ENCODE measurements around the gene UVRAG. TPM values are rescaled to one million over a fixed set of nuclear protein-coding genes. Genes with fewer than 3 reads are reported as not detected.

Gene UVRAG
- polyA plus RNA-seq, 1 donor (not counting 4 experiments of a cell fraction or from before 2014, with no cell fraction given): 11.9 TPM

DNA sequence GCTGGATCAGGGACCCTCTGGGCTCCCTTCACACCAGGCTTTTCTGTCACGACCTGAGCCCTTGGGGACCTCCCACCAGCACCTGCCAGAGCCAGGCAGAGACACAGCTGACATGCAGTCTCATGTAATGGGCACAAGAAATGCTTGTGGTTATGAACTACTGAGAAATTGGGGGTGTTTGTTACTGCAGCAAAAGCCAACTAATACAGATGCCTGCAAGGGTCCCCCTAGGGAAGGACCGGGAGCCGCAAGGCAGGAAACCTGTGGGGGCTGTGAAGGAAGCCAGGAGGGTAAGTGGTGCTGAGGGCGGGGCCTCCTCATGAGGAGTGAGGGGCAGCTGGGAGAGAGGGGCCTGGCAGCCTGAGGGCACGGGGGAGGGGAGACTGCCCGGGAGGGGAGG, 374.7 kb downstream of the UVRAG start:
- H3K27me3 ChIP-seq (ENCODE audit: control insufficient read depth, extremely low read depth, insufficient read depth, low read length): peaks cover 3% of the 10 kb centered on the region
- no peak overlapping the region for H3K4me3 ChIP-seq (ENCODE audit: control insufficient read depth in 2 of 3, extremely low read depth in 1 of 3, insufficient read depth in 2 of 3, low read depth in 1 of 3, low read length in 3 of 3)
- FAIRE-seq (no peak), DNase-seq (ENCODE audit: low read depth, low spot score) (no peak)
- no peak overlapping the region for H3K27ac ChIP-seq (ENCODE audit: control insufficient read depth, insufficient read depth, low read length)
- H3K36me3 ChIP-seq (ENCODE audit: control insufficient read depth in 2 of 2, extremely low read depth in 1 of 2, insufficient read depth in 2 of 2, low read length in 2 of 2): no peaks in the 10 kb centered on the region
- H3K4me1 ChIP-seq (ENCODE audit: control insufficient read depth, extremely low read depth, insufficient read depth, low read length): no peaks in the 10 kb centered on the region
- dilution Hi-C loops (cut with MboI; ENCODE audit: extremely low pct_ligation_motif_present, low sequenced_read_pairs): no loop called here
- TF ChIP-seq EZH2 (IDR thresholded peaks at IDR 0.05; ENCODE audit: low read length): no peak
- TF ChIP-seq, protein P1, sequence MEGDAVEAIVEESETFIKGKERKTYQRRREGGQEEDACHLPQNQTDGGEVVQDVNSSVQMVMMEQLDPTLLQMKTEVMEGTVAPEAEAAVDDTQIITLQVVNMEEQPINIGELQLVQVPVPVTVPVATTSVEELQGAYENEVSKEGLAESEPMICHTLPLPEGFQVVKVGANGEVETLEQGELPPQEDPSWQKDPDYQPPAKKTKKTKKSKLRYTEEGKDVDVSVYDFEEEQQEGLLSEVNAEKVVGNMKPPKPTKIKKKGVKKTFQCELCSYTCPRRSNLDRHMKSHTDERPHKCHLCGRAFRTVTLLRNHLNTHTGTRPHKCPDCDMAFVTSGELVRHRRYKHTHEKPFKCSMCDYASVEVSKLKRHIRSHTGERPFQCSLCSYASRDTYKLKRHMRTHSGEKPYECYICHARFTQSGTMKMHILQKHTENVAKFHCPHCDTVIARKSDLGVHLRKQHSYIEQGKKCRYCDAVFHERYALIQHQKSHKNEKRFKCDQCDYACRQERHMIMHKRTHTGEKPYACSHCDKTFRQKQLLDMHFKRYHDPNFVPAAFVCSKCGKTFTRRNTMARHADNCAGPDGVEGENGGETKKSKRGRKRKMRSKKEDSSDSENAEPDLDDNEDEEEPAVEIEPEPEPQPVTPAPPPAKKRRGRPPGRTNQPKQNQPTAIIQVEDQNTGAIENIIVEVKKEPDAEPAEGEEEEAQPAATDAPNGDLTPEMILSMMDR (optimal IDR thresholded peaks at IDR 0.05 in 1 of 3, IDR thresholded peaks at IDR 0.05 in 1 of 3, conservative IDR thresholded peaks at IDR 0.05 in 1 of 3; ENCODE audit: extremely low read depth in 1 of 3, insufficient read depth in 2 of 3, low read length in 3 of 3): no peak
- H3K79me2 ChIP-seq (ENCODE audit: control insufficient read depth, insufficient read depth, low read length): no peaks in the 10 kb centered on the region
- H3K9ac ChIP-seq (ENCODE audit: control insufficient read depth, extremely low read depth, insufficient read depth, low read length): no peak overlapping the region
- H4K20me1 ChIP-seq (ENCODE audit: control insufficient read depth, extremely low read depth, insufficient read depth, low read length): no peaks in the 10 kb centered on the region
- H3K9me1 ChIP-seq (ENCODE audit: control insufficient read depth, extremely low read depth, insufficient read depth, low read length): no peaks in the 10 kb centered on the region
- H3K4me2 ChIP-seq (ENCODE audit: control insufficient read depth, extremely low read depth, insufficient read depth, low read depth, low read length): no peak overlapping the region
- no peak overlapping the region for H2AFZ ChIP-seq (ENCODE audit: control insufficient read depth, low read length)
- no peaks in the 10 kb centered on the region for H3K9me3 ChIP-seq (ENCODE audit: control insufficient read depth, low read depth, low read length)

DNA sequence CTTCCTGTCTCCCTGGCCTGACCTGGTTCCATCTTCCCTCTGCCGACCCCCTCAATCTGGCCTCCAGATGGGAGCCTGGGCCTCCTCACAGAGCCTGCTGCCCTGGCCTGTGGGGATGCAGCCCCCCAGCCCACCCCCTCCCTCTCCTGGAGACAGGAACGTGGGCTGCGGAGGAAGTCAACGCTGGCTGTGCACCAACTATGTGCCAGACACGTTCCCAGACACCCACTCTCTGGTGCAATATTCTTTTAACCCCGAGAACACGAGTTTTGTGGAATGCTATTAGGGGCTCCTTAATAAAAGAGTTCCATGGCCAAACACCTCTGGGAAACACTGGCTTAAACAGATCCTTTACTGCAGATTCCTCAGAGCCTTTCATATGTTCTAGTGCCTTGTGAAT, 375.4 kb downstream of the UVRAG start:
- Histone ChIP-seq H3K27ac (ENCODE audit: control insufficient read depth, insufficient read depth, low read length) (no peak overlapping the region), H3K9me1 (ENCODE audit: control insufficient read depth, extremely low read depth, insufficient read depth, low read length) (no peaks in the 10 kb centered on the region), H2AFZ (ENCODE audit: control insufficient read depth, low read length) (no peak overlapping the region), H3K4me1 (ENCODE audit: control insufficient read depth, extremely low read depth, insufficient read depth, low read length) (no peaks in the 10 kb centered on the region), H3K36me3 (ENCODE audit: control insufficient read depth in 2 of 2, extremely low read depth in 1 of 2, insufficient read depth in 2 of 2, low read length in 2 of 2) (no peaks in the 10 kb centered on the region), H3K27me3 (ENCODE audit: control insufficient read depth, extremely low read depth, insufficient read depth, low read length) (peaks cover 3% of the 10 kb centered on the region), H3K9me3 (ENCODE audit: control insufficient read depth, low read depth, low read length) (no peaks in the 10 kb centered on the region), H3K4me3 (ENCODE audit: control insufficient read depth in 2 of 3, extremely low read depth in 1 of 3, insufficient read depth in 2 of 3, low read depth in 1 of 3, low read length in 3 of 3) (no peak overlapping the region), H3K4me2 (ENCODE audit: control insufficient read depth, extremely low read depth, insufficient read depth, low read depth, low read length) (no peak overlapping the region), H4K20me1 (ENCODE audit: control insufficient read depth, extremely low read depth, insufficient read depth, low read length) (no peaks in the 10 kb centered on the region), H3K79me2 (ENCODE audit: control insufficient read depth, insufficient read depth, low read length) (no peaks in the 10 kb centered on the region), H3K9ac (ENCODE audit: control insufficient read depth, extremely low read depth, insufficient read depth, low read length) (no peak overlapping the region)
- dilution Hi-C loops (cut with MboI; ENCODE audit: extremely low pct_ligation_motif_present, low sequenced_read_pairs): no loop called here
- TF ChIP-seq, protein P1 (optimal IDR thresholded peaks at IDR 0.05 in 1 of 3, IDR thresholded peaks at IDR 0.05 in 1 of 3, conservative IDR thresholded peaks at IDR 0.05 in 1 of 3; ENCODE audit: extremely low read depth in 1 of 3, insufficient read depth in 2 of 3, low read length in 3 of 3): no peak
- TF ChIP-seq EZH2 (IDR thresholded peaks at IDR 0.05; ENCODE audit: low read length): no peak
- FAIRE-seq (no peak), DNase-seq (ENCODE audit: low read depth, low spot score) (no peak)

Small RNA genes within 50 kb of the gene (small RNA-seq; reads per million reads assigned to genes)
- gene RF00019 (ENCODE audit: insufficient read length in 3 of 3, low read depth in 3 of 3, low replicate concordance in 1 of 3) (0 reads per million in 3 experiments), gene RNA5SP344 (ENCODE audit: insufficient read length in 3 of 3, low read depth in 3 of 3, low replicate concordance in 1 of 3) (0 reads per million in 3 experiments)

Other genes starting within 250 kb of the UVRAG start
- 1.7 to 3.1 TPM (median 1.8 TPM) in 3 replicates for gene MAP6, start 146.2 kb upstream of the UVRAG start, polyA plus RNA-seq
- not detected in 3 replicates for gene MOGAT2, start 97.4 kb upstream of the UVRAG start, polyA plus RNA-seq
- gene DGAT2, start 46.4 kb upstream of the UVRAG start, polyA plus RNA-seq: 1.8 to 6.9 TPM (median 2.4 TPM) in 3 replicates